CD4-positive, alpha-beta T cell treated with Interferon alpha-2 for 1 hour (primary cell): ENCODE results near the gene CD96.
"Not testable (repeated sequence)": the region's sequence is repeated elsewhere in the genome, so short reads cannot be mapped to it uniquely, and the experiment has no call there.

Experiments
- DNase-seq, 2 donors: peaks; one replicate each; pipeline ENCODE4 v3.0.0-alpha.2; 2020 to 2022

CD96 gene

GRCh38 chr3:111629018-111629417, 87.0 kb downstream of the CD96 start:
- DNase-seq = not testable (repeated sequence)

GRCh38 chr3:111630638-111631037, 88.6 kb downstream of the CD96 start:
- DNase-seq = not testable (repeated sequence)

- DNase-seq = no peak
These were observed 93.4 kb downstream of the CD96 start for GRCh38 chr3:111635403-111635802.

- no peak for DNase-seq
These were observed 94.4 kb downstream of the CD96 start for GRCh38 chr3:111636366-111636885.

- no peak for DNase-seq
These were observed 97.3 kb downstream of the CD96 start for GRCh38 chr3:111639316-111639715.

GRCh38 chr3:111648991-111649579, 107.1 kb downstream of the CD96 start:
- no peak for DNase-seq

GRCh38 chr3:111650378-111651275, 108.6 kb downstream of the CD96 start:
- no peak for DNase-seq

- DNase-seq = no peak
These were observed 110.6 kb downstream of the CD96 start for GRCh38 chr3:111652492-111653180.

- DNase-seq = no peak
These were observed 111.8 kb downstream of the CD96 start for GRCh38 chr3:111653766-111654165.

GRCh38 chr3:111662012-111662411, 120.0 kb downstream of the CD96 start:
- DNase-seq = no peak

- no peak for DNase-seq
These were observed 120.9 kb downstream of the CD96 start for GRCh38 chr3:111662907-111663306.

- DNase-seq = no peak
These were observed 124.2 kb downstream of the CD96 start for GRCh38 chr3:111666041-111666735.

GRCh38 chr3:111667170-111667569, 125.2 kb downstream of the CD96 start:
- DNase-seq = no peak

GRCh38 chr3:111667621-111668239, 125.7 kb downstream of the CD96 start:
- DNase-seq = peak; percentile 83 to 89

- DNase-seq = no peak
These were observed 126.3 kb downstream of the CD96 start for GRCh38 chr3:111668326-111668725.

GRCh38 chr3:111668888-111669488, 127.0 kb downstream of the CD96 start:
- peak in 1 of 2 donors; percentile 63 for DNase-seq

GRCh38 chr3:111669926-111670630, 128.1 kb downstream of the CD96 start:
- DNase-seq = no peak

- DNase-seq = peak in 1 of 2 donors; percentile 16
These were observed 130.5 kb downstream of the CD96 start for GRCh38 chr3:111672461-111672860.

- no peak for DNase-seq
These were observed 133.8 kb downstream of the CD96 start for GRCh38 chr3:111675846-111676210.

- peak in 1 of 2 donors; percentile 22 for DNase-seq
These were observed 134.4 kb downstream of the CD96 start for GRCh38 chr3:111676211-111677006.
